ENCODE data around the gene VAV3. TPM values are rescaled to one million over a fixed set of nuclear protein-coding genes. Genes with fewer than 3 reads are reported as not detected.

The VAV3 gene
- total RNA-seq, 1 donor from 2014 or later, result 11.3 TPM

DNA sequence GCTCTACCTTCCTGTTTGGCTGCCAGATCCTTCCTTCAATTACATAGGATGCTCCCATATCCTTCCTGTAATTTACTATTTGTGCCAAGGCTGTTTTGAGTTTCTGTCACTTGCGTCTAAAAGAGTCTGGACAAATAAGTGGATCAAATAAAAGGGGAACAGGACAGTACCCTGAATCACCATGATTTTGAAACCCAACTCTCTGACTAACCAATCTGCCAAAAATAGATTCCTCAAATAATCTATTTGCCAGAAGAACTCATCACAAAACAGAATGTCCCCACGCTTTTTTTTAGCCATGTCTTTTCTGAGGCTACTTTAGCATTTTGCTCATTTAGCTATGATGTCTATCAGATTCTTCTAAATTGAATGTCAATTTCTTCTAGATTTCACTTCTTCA lies 431.5 kb downstream of the VAV3 start:
- no peak overlapping the region for H3K4me3 ChIP-seq
- no peak for TF ChIP-seq CTCF (IDR thresholded peaks at IDR 0.05)
- H3K27ac ChIP-seq, result no peak overlapping the region
- intact Hi-C loops (cut with DNase I), result no loop called here
- ATAC-seq (no peak), DNase-seq (no peak)
- H3K9me3 ChIP-seq, result no peaks in the 10 kb centered on the region
- no peaks in the 10 kb centered on the region for H3K4me1 ChIP-seq
- H3K36me3 ChIP-seq, result no peaks in the 10 kb centered on the region
- H3K27me3 ChIP-seq (ENCODE audit: low read depth), result no peaks in the 10 kb centered on the region

DNA sequence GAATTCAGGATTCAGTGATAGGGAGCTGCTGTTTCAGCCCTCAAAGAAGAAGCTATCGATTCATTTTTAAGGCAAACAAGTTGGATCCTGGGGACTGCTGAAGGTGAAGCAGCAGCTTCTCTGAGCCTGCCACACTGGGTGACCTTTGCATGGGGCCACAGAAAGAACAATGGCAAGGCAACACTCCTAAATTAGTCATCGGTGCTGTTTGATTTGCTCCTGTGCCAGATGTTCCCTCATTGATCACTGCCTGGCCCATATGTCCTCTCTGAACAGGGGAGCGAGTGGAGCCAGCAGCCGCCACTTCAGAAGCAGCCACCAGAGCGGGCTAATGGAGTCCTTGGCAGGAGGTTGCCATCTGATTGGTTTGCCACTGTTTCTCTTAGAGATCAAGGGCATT lies 432.7 kb downstream of the VAV3 start:
- TF ChIP-seq CTCF (IDR thresholded peaks at IDR 0.05), result no peak
- intact Hi-C loops (cut with DNase I), result no loop called here
- ATAC-seq, result no peak

DNA sequence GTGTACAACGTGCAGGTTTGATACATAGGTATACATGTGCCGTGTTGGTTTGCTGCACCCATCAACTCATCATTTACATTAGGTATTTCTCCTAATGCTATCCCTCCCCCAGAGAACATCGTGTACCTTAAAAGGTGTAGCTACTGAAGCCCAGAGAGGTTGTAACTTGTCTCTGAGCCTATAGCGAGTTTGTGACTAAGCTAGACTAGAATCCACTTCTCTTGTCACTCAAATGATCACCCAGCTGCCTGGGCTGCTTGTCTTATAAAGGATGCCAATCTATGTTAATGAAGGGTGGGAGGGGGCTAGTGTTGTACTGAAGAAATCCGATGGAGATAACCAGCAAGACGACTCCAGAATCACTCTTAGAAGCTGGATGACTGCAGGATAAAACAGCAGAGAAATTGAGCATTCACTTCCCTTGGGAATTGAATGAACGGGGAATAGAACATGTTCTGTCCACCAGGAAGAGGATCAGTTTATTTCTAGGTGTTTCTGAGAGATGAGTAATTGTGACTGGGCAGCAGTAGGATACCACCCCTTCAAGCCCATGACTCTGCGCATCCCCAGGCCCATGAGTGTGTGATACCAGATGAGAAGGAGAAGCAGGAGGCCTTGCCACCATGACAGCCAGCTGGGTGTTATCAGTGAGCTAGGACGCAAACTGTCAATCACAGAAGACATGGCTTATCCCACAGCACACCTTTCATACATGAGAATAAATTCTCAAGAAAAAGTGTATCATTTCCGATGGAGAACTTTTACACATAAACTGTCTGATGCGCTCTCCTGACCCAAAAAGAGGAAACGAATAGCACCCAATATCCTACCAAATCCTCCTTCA lies 433.7 kb downstream of the VAV3 start:
- intact Hi-C loops (cut with DNase I), result no loop called here
- H3K27ac ChIP-seq, result no peak overlapping the region
- no peaks in the 10 kb centered on the region for H3K9me3 ChIP-seq
- ATAC-seq, result no peak
- H3K4me3 ChIP-seq, result no peak overlapping the region
- no peaks in the 10 kb centered on the region for H3K27me3 ChIP-seq (ENCODE audit: low read depth)
- no peak for TF ChIP-seq CTCF (IDR thresholded peaks at IDR 0.05)
- DNase-seq, result no peak
- no peaks in the 10 kb centered on the region for H3K4me1 ChIP-seq
- H3K36me3 ChIP-seq, result no peaks in the 10 kb centered on the region

More for the DNA sequence above, 432.7 kb downstream of the VAV3 start:
- H3K4me1 ChIP-seq, result no peaks in the 10 kb centered on the region
- DNase-seq, result no peak
- no peaks in the 10 kb centered on the region for H3K27me3 ChIP-seq (ENCODE audit: low read depth)
- H3K9me3 ChIP-seq, result no peaks in the 10 kb centered on the region
- H3K4me3 ChIP-seq, result no peak overlapping the region
- no peaks in the 10 kb centered on the region for H3K36me3 ChIP-seq
- no peak overlapping the region for H3K27ac ChIP-seq

GRCh38 chr1:107530543-107530942 lies 434.4 kb downstream of the VAV3 start:
- no peak for ATAC-seq
- no peaks in the 10 kb centered on the region for H3K9me3 ChIP-seq

GRCh38 chr1:107529511-107530149 lies 435.4 kb downstream of the VAV3 start:
- no peak overlapping the region for H3K27ac ChIP-seq
- no peaks in the 10 kb centered on the region for H3K36me3 ChIP-seq
- ATAC-seq (peak; percentile 68 to 75), DNase-seq (no peak)
- H3K4me3 ChIP-seq, result no peak overlapping the region
- TF ChIP-seq CTCF (IDR thresholded peaks at IDR 0.05), result peak; percentile 75
- intact Hi-C loops (cut with DNase I), result no loop called here
- H3K4me1 ChIP-seq, result no peaks in the 10 kb centered on the region
- H3K9me3 ChIP-seq, result no peaks in the 10 kb centered on the region
- H3K27me3 ChIP-seq (ENCODE audit: low read depth), result no peaks in the 10 kb centered on the region

More at GRCh38 chr1:107530543-107530942, 434.4 kb downstream of the VAV3 start:
- H3K36me3 ChIP-seq, result no peaks in the 10 kb centered on the region
- intact Hi-C loops (cut with DNase I), result no loop called here
- no peaks in the 10 kb centered on the region for H3K27me3 ChIP-seq (ENCODE audit: low read depth)
- TF ChIP-seq CTCF (IDR thresholded peaks at IDR 0.05), result no peak
- no peak for DNase-seq
- H3K27ac ChIP-seq, result no peak overlapping the region
- H3K4me1 ChIP-seq, result no peaks in the 10 kb centered on the region
- H3K4me3 ChIP-seq, result no peak overlapping the region
